ENCODE measurements around the gene C4B.
"Not testable (repeated sequence)": the region's sequence is repeated elsewhere in the genome, so short reads cannot be mapped to it uniquely, and the experiment has no call there.

Gene C4B

DNA sequence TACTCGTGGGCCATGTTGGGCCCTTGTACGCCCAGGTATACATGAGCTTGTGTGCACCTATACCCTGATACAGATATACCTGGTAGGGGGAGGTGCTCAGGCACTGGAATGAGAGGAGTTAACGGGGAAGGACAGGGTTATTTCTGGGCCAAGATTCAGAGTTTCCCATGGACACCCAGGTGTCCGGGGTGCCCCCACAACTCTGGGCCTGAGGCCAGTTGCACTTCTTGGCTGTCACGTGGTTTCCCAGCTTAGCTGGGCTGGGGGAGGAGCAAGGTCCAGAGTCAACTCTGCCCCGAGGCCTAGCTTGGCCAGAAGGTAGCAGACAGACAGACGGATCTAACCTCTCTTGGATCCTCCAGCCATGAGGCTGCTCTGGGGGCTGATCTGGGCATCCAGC lies 32.9 kb upstream of the C4B start, which contains the start of gene C4A:
Gene C4A, plus strand, starts transcription at position 314 of the 400 bp plus-strand sequence. Its CDS starts 51 bp downstream, at position 365.
- DNase-seq: not testable (repeated sequence)

DNA sequence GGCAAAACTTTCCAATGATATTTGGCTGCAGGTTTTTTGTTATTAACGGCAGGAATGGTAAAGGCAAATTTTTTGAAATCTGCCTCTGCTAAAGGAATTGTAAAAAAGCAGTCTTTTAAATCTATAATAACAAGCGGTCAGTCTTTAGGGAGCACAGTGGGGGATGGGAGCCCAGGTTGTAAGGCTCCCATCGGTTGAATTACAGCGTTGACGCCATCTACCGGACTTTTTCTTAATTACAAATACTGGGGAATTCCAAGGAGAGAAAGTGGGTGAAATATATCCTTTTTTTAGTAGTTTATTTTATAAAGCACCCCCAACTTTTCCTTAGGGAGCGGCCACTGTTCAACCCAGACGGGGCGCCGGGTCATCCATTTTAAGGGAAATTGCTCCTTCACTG lies 25.2 kb upstream of the C4B start:
- not testable (repeated sequence) for DNase-seq

- not testable (repeated sequence) for DNase-seq
Observed at GRCh38 chr6:31994421-31994820, 20.2 kb upstream of the C4B start.

DNA sequence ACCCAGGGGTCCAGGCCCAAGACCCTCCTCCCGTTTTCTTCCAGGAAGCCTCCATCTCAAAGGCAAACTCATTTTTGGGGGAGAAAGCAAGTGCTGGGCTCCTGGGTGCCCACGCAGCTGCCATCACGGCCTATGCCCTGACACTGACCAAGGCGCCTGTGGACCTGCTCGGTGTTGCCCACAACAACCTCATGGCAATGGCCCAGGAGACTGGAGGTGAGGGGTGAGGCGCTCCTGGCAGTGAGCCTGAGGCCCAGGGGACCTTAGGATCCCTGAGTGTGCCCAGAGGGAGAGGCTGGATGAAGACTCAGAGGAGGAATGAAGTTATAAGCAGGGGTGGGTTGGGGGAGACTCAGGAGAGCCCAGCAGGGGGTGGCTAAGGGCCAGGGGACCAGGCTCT lies 18.2 kb upstream of the C4B start:
- not testable (repeated sequence) for DNase-seq

GRCh38 chr6:32002546-32003268 lies 11.9 kb upstream of the C4B start:
- DNase-seq: not testable (repeated sequence)

GRCh38 chr6:32003301-32003700 lies 11.3 kb upstream of the C4B start:
- DNase-seq: not testable (repeated sequence)

- not testable (repeated sequence) for DNase-seq
Observed at GRCh38 chr6:32004393-32004792, 10.2 kb upstream of the C4B start.

- not testable (repeated sequence) for DNase-seq
Observed at GRCh38 chr6:32004864-32005537, 9.6 kb upstream of the C4B start.

DNA sequence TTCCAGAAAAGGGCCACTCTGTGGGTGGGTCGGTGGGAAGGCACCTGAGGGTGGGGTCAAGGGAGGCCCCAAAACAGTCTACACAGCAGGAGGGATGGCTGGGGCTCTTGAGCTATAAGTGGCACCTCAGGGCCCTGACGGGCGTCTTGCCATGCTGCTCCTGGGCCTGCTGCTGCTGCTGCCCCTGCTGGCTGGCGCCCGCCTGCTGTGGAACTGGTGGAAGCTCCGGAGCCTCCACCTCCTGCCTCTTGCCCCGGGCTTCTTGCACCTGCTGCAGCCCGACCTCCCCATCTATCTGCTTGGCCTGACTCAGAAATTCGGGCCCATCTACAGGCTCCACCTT lies 9.1 kb upstream of the C4B start:
- not testable (repeated sequence) for DNase-seq

GRCh38 chr6:32005991-32006529 lies 8.5 kb upstream of the C4B start:
- not testable (repeated sequence) for DNase-seq

DNA sequence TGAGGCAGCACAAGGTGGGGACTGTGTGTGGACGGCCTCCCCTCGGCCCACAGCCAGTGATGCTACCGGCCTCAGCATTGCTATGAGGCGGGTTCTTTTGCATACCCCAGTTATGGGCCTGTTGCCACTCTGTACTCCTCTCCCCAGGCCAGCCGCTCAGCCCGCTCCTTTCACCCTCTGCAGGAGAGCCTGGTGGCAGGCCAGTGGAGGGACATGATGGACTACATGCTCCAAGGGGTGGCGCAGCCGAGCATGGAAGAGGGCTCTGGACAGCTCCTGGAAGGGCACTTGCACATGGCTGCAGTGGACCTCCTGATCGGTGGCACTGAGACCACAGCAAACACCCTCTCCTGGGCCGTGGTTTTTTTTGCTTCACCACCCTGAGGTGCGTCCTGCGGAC lies 7.5 kb upstream of the C4B start:
- not testable (repeated sequence) for DNase-seq

- DNase-seq: not testable (repeated sequence)
Observed at GRCh38 chr6:32008037-32008436, 6.6 kb upstream of the C4B start.

DNA sequence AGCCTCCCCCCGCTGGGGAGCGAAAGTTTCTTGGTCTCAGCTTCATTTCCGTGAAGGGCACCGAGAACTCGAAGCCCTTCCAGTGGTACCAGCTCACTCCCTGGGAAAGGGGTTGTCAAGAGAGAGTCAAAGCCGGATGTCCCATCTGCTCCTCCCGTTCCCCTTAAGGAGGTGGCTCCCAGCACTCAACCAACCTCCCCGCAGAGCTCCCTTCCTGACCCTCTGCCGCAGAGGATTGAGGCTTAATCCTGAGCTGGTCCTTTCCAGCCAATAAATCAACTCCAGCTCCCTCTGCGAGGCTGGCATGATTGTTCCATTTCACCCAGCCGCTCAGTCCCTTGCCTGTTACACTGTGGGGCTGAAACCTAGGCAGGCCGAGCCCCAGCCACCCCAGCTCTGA lies 6.0 kb upstream of the C4B start:
- DNase-seq: not testable (repeated sequence)

- DNase-seq: not testable (repeated sequence)
Observed at GRCh38 chr6:32009537-32009936, 5.1 kb upstream of the C4B start.

- DNase-seq: not testable (repeated sequence)
Observed at GRCh38 chr6:32010856-32011530, 3.6 kb upstream of the C4B start.

- not testable (repeated sequence) for DNase-seq
Observed at GRCh38 chr6:32012941-32013617, 1.5 kb upstream of the C4B start.

DNA sequence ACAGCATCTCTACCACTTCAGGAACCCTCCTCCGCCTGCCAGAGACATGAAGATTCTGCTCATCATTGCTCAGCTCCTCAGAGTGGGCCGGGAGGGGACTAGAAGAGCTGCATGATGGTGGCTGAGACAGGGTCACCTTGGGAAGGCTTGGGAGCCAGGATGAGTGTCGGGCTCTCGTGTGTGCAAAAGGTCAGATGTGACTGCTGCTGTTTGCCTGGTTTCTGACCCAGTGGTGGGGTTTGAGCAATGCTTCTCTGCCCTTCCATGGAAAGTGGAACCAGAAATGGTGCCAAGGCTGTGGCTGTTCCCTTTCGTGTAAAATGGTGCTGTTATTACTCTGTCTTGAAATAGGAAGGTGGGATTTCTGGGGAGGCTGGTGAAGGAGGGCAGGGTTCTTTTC lies 857 bp upstream of the C4B start:
- DNase-seq: not testable (repeated sequence)

DNA sequence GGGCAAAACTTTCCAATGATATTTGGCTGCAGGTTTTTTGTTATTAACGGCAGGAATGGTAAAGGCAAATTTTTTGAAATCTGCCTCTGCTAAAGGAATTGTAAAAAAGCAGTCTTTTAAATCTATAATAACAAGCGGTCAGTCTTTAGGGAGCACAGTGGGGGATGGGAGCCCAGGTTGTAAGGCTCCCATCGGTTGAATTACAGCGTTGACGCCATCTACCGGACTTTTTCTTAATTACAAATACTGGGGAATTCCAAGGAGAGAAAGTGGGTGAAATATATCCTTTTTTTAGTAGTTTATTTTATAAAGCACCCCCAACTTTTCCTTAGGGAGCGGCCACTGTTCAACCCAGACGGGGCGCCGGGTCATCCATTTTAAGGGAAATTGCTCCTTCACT lies 7.5 kb downstream of the C4B start:
- DNase-seq: not testable (repeated sequence)

DNA sequence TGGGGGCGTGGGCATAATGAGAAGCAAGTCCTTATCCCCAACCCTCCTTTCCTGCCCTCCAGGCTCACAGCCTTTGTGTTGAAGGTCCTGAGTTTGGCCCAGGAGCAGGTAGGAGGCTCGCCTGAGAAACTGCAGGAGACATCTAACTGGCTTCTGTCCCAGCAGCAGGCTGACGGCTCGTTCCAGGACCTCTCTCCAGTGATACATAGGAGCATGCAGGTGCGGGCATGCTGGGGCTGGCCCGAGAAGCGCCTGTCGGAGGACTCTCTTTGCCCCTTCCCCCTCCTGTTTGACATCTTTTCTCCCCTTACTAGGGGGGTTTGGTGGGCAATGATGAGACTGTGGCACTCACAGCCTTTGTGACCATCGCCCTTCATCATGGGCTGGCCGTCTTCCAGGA lies 14.0 kb downstream of the C4B start:
- not testable (repeated sequence) for DNase-seq

- not testable (repeated sequence) for DNase-seq
Observed at GRCh38 chr6:32029553-32029952, 15.0 kb downstream of the C4B start.

- DNase-seq: not testable (repeated sequence)
Observed at GRCh38 chr6:32035283-32036013, 20.9 kb downstream of the C4B start.

DNA sequence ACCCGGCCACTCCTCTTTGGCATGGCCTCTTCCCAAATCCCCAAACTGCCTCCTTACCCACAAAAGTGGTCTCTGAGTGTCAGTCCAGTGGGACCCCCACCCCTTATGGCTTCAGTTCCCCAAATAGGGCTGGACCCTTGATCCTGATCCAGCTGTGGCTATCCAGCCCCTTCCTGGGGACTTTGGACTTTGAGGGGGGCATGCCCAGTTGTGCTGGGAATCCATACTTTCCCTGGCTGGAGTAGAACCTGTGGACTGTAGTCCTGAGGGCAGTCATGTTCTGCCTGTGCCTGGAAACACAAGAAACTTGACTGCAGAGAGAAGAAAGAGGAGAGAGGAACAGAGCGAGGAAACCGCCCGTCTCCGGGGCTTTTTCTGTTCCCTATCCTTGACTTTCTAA lies 22.5 kb downstream of the C4B start:
- not testable (repeated sequence) for DNase-seq
